HUES6 (cell line): ENCODE measurements around the gene SLC7A14.

ENCODE experiments used
- H3K27ac ChIP-seq: 2 replicates; pipeline ENCODE4 v1.7.0; 2013; ENCODE audit warnings: low read depth, mild to moderate bottlenecking, low read length, inconsistent platforms
- H3K27me3 ChIP-seq: 2 replicates; pipeline ENCODE4 v1.6.1; 2013; ENCODE audit warnings: low read length; ENCODE audit not compliant: control insufficient read depth, insufficient read depth
- H3K36me3 ChIP-seq: 2 replicates; pipeline ENCODE4 v1.6.1; 2013; ENCODE audit warnings: low read length; ENCODE audit not compliant: control insufficient read depth, insufficient read depth
- H3K4me1 ChIP-seq: 2 replicates; pipeline ENCODE4 v1.6.1; 2013; ENCODE audit warnings: low read length; ENCODE audit not compliant: control insufficient read depth, insufficient read depth
- H3K4me3 ChIP-seq: 2 replicates; pipeline ENCODE4 v1.5.1; 2013; ENCODE audit warnings: low read depth, low read length
- H3K9ac ChIP-seq: one replicate; pipeline ENCODE4 v1.6.1; 2013; ENCODE audit warnings: mild to moderate bottlenecking, low read length
- H3K9me3 ChIP-seq: 2 replicates; pipeline ENCODE4 v1.6.1; 2013; ENCODE audit warnings: low read depth, low read length; ENCODE audit not compliant: control insufficient read depth, insufficient read depth

SLC7A14 gene

DNA sequence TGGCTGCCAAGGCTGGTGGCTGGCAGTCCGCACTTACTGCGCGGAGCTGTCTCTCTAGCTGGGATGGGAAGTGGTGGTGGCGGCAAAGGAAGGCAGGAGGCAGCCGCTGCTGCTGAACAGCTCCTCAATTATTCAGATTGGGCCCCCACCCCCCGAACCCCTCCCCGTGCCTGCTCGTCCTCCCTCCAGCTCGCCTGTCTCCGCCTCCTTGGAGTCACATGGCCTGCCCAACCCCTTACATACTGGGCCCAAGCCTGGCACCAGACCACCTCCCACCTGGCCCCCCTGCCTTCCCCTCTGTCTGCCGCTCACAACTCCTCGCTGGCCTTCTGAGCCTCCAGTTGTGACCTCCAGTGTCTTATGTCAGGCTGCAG lies at the start of gene SLC7A14:
SLC7A14 (minus strand) TSS at position 139 of the 374 bp plus-strand sequence. CDS start 59,139 bp downstream, outside the sequence.
- H3K27ac ChIP-seq = no peak within 1 kb of the TSS
- H3K4me3 ChIP-seq = peak within 1 kb of the TSS; percentile 76
- peak within 1 kb of the TSS; percentile 37 for H3K9ac ChIP-seq
- H3K4me1 ChIP-seq = peaks cover 13% of the 10 kb centered on the region; the same call in 1 of the 2 replicates
- no peaks in the 10 kb centered on the region for H3K36me3 ChIP-seq
- no peaks in the 10 kb centered on the region for H3K9me3 ChIP-seq
- H3K27me3 ChIP-seq = peaks cover 48% of the 10 kb centered on the region

DNA sequence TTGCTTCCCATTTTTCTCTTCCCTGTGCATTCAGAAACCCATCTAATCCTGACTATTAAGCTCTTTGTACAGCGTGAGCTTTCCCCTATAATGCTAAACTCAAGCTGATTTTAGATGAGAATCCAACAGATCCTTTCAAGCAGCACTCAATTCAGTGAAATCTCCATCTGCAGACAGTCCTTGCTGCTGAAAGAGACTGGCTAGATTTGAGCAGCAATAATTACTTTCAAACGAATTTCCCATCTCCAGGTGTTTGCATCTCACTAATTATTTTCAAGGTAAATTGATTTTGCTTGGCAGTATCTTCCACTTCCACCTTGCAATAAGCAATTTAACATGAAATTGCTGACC lies 49.5 kb upstream of the SLC7A14 start:
- H3K27ac ChIP-seq = no peak overlapping the region
- H3K27me3 ChIP-seq = no peaks in the 10 kb centered on the region; the same call in 1 of the 2 replicates

DNA sequence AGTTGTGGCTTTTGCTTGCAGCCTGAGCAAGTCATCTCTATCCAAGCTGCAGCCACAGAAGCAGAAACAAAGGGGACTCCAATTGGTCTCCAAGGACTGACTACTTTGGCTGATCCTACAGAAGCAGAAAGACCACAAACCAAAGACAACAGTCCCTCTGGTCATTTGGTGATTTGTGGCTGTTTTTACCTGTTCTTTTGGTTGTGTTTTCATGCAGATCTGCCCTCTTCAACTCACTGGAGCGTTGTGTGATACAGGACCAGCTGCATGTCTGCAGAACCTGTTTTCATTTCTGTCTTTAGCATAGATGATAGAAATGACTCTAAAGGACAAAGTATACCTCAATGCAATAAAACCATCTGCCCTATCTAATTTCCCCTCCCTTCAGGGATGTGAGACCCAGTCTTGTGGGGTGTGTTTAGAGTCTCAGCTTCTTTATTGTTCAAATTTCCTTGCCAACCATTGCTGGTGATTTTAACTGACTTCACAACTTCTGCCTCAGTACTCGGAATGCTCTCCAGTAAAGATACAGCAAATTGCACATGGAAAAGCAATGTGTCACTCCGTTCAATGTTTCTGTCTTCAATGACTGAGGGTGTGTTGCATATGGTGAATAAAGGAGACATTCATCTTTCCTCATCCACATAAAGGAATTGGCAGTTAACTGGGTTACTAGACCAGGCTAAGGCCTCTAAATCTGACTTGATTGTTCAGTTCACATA lies 48.9 kb upstream of the SLC7A14 start:
- Histone ChIP-seq H3K4me1 (peaks cover 14% of the 10 kb centered on the region), H3K9me3 (no peaks in the 10 kb centered on the region), H3K9ac (no peak overlapping the region), H3K27ac (no peak overlapping the region), H3K36me3 (no peaks in the 10 kb centered on the region), H3K4me3 (no peak overlapping the region), H3K27me3 (no peaks in the 10 kb centered on the region; the same call in 1 of the 2 replicates)

More for the DNA sequence above, 49.5 kb upstream of the SLC7A14 start:
- Histone ChIP-seq H3K4me1 (peaks cover 14% of the 10 kb centered on the region), H3K36me3 (no peaks in the 10 kb centered on the region), H3K9me3 (no peaks in the 10 kb centered on the region), H3K4me3 (no peak overlapping the region), H3K9ac (no peak overlapping the region)

DNA sequence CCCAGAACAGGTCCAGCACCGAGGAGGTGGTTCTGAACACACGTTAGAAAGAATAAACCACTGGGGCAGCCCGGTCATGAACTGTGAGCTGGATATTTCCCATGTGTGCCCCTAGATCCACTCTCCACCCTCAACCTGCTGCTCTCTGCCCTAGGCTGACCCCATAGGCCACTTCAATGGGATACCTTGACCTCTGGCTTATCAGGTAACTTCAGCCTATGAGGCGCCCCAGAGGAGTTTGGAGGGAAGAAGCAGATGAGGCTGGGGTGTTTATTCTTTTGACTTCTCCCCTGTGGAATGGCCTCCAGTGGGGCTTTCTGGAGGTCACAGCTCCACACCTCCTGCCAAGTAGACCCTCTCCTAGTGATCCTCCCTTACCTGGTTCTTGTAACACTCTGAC lies 47.7 kb upstream of the SLC7A14 start:
- no peaks in the 10 kb centered on the region for H3K9me3 ChIP-seq
- no peak overlapping the region for H3K4me3 ChIP-seq
- H3K4me1 ChIP-seq = peaks cover 14% of the 10 kb centered on the region
- H3K27me3 ChIP-seq = no peaks in the 10 kb centered on the region
- no peak overlapping the region for H3K27ac ChIP-seq
- no peak overlapping the region for H3K9ac ChIP-seq
- no peaks in the 10 kb centered on the region for H3K36me3 ChIP-seq

DNA sequence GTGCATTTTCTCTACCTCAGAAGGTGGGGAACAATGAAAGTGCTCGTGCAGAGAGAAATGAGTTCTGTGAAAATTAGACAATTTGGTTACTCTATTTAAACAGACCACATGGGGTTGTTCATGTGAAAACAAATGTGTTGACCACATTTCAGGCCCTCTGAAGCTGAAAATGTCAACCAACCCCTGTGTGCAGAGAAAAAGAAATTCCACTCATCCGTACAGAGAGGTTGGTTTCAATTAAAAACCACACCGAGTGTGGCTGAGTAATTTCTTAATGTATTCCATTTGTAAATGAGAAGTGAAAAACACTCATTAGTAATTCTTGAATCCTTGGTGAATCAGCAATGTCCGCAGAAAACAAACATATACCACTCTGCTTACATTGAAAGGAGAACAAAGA lies 46.9 kb upstream of the SLC7A14 start:
- Histone ChIP-seq H3K4me1 (peaks cover 14% of the 10 kb centered on the region), H3K27me3 (no peaks in the 10 kb centered on the region), H3K9me3 (no peaks in the 10 kb centered on the region), H3K9ac (no peak overlapping the region), H3K4me3 (no peak overlapping the region), H3K27ac (no peak overlapping the region), H3K36me3 (no peaks in the 10 kb centered on the region)

DNA sequence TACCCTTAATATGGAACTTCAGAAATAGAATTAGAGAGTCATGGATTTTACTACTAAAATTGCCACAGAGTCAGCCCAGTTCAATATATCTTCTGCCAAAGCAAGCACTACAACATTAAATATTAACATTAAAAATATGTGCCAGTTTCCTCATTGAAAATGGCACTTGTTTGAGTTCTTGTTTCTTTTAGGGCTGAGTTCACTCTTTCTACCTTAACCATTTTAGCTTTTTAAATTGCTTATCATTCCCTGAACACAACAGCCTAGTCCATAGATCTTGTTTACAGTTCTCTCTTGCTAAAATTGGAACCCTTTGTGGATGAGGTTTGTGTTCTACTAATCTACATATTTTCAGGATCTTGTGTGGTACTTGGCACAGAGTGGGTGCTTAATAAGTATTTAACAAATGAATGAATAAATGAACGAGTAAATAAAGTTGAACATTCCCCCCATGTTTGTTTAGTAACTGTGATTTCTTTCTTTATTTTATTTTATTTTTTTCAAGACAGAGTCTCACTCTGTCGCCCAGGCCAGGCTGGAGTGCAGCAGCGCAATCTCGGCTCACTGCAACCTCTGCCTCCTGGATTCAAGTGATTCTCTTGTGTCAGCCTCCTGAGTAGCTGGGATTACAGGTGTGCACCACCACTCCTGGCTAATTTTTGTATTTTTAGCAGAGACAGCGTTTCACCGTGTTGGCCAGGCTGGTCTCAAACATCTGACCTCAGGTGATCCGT lies 46.0 kb upstream of the SLC7A14 start:
- Histone ChIP-seq H3K4me1 (peaks cover 14% of the 10 kb centered on the region), H3K9me3 (no peaks in the 10 kb centered on the region), H3K27me3 (no peaks in the 10 kb centered on the region), H3K36me3 (no peaks in the 10 kb centered on the region), H3K9ac (no peak overlapping the region), H3K27ac (no peak overlapping the region), H3K4me3 (no peak overlapping the region)

DNA sequence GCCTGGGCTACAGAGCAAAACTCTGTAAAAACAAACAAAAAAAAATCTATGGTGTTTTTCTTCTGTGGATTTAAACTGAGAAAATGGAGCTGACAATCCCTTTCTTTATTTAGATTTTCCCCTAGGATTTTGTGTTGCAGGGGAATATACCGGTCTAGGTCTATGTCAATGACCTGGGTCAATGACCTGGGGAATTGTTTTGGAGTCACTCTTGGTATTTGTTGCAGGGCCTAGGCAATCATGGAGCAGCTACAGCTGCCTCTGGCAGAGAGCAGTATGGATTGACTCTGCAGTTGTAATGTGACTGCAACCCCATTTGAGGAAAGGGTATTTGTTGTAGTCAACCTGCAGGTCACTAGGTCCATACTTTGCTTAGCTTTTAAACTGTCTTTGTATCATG lies 37.6 kb upstream of the SLC7A14 start:
- peaks cover 11% of the 10 kb centered on the region for H3K9me3 ChIP-seq
- H3K27ac ChIP-seq = no peak overlapping the region

DNA sequence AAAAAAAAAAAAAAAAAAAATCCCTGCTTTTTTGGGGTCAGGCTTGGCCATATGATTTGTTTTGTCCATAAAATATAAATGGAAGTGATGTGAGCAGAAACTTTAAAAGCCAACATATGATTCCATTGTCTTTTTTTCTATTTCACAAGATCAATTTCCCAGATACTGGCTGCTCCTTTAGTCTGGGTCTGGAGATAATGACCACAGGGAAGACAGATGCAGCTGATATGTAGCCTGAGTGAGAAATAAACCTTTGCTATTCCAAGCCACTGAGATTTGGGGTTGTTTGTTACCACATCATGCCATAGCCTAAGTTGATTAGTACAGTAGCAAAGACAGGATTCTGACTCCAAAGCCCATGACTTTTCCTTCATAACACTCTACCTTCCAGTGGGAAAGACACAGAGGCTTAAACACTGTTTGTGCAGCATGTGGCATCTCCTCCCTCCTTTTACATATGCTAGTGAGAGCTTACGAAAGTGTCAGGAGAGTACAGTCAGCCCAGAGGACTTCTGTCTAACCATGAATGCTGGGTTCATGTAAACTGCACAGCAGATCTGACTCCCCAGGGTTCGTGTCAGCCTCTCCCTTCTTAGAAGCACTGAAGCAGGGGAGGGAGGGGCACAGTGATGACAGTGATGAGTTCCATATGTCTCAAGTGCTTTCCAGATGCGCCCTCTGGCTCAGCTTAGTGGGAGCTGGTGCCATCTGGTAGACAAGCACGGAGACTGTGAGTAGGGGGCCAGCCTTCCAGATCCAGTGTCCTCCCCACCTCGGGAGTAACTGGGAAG lies 36.7 kb upstream of the SLC7A14 start:
- Histone ChIP-seq H3K27me3 (no peaks in the 10 kb centered on the region), H3K9me3 (peaks cover 11% of the 10 kb centered on the region), H3K4me1 (no peaks in the 10 kb centered on the region; the same call in 1 of the 2 replicates), H3K4me3 (no peak overlapping the region), H3K27ac (no peak overlapping the region), H3K36me3 (no peaks in the 10 kb centered on the region), H3K9ac (no peak overlapping the region)

More for the DNA sequence above, 37.6 kb upstream of the SLC7A14 start:
- Histone ChIP-seq H3K4me3 (no peak overlapping the region), H3K36me3 (no peaks in the 10 kb centered on the region), H3K27me3 (no peaks in the 10 kb centered on the region), H3K9ac (no peak overlapping the region), H3K4me1 (no peaks in the 10 kb centered on the region; the same call in 1 of the 2 replicates)

DNA sequence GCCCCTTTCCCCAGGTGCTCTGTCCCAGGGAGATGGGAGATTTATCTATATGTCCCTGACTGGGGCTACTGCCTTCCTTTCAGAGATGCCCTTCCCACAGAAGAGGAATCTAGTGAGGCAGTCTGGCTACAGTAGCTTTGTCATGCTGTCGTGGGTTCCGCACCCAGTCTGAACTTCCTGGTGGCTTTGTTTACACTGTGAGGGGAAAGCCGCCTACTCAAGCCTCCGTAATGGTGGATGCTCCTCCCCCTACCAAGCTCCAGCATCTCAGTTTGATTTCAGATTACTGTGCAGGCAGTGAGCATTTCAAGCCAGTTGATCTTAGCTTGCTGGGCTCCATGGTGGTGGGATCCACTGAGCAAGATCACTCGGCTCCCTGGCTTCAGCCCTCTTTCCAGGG lies 35.4 kb upstream of the SLC7A14 start:
- H3K9ac ChIP-seq = no peak overlapping the region
- H3K27ac ChIP-seq = no peak overlapping the region
- no peaks in the 10 kb centered on the region for H3K27me3 ChIP-seq
- H3K9me3 ChIP-seq = peaks cover 14% of the 10 kb centered on the region
- no peaks in the 10 kb centered on the region for H3K36me3 ChIP-seq
- no peak overlapping the region for H3K4me3 ChIP-seq
- no peaks in the 10 kb centered on the region; the same call in 1 of the 2 replicates for H3K4me1 ChIP-seq

DNA sequence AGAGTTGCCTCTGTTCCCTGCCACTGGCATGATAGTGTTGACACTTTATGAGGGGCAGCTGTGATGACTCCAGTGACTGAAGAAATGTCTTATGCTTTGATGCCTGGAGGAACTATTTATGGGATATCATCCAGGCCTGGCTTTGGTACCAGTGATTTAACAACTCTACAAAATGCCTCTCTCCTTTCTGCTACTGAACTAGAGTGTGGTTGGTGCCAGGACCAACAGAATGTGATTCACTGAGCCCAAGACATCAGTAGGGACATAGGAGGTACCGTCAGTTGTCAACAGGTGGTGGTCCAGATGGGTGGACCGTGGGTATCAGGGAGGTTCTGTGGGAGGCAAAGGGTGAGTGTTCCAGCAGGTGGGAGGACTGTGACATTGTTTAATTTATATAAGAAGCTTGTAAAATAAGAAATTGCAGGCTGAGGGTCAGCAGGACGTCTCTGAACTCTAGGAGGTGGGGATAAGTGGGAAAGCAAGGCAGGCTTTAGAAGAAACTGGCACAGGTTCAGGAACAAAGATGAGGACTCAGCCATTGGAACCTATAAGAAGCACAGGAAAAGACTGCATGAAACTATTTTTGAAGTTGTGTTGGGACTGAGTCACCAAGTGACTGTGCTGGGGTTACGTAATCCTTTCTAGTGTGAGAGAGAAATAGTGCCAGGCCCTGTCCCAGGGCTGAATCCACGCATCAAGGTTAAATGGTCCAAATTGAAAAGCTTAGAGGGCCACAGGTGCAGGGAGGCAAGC lies 28.5 kb upstream of the SLC7A14 start:
- no peak overlapping the region for H3K4me3 ChIP-seq
- H3K27ac ChIP-seq = no peak overlapping the region
- H3K4me1 ChIP-seq = no peaks in the 10 kb centered on the region
- H3K36me3 ChIP-seq = no peaks in the 10 kb centered on the region
- H3K9ac ChIP-seq = no peak overlapping the region
- no peaks in the 10 kb centered on the region for H3K27me3 ChIP-seq
- H3K9me3 ChIP-seq = peaks cover 3% of the 10 kb centered on the region; the same call in 1 of the 2 replicates
